Mesenchymal stem cell (in vitro differentiated cells and primary cell): ENCODE results near the gene PNO1.
"Not testable (repeated sequence)": the region's sequence is repeated elsewhere in the genome, so short reads cannot be mapped to it uniquely, and the experiment has no call there.

Experiments used
- DNase-seq: peaks from one replicate; pipeline ENCODE4 v3.0.0-alpha.2; 2013
- H2AFZ ChIP-seq: one replicate; pipeline ENCODE4 v1.6.1; 2013; ENCODE audit warnings: low read depth, mild to moderate bottlenecking, control low read depth, inconsistent platforms, low read length, moderate library complexity
- H2AK5ac ChIP-seq: 2 replicates; pipeline ENCODE4 v1.6.1; 2013; ENCODE audit warnings: low read length, moderate library complexity, mild to moderate bottlenecking, inconsistent platforms; ENCODE audit not compliant: severe bottlenecking
- H2BK120ac ChIP-seq: one replicate; pipeline ENCODE4 v1.6.1; 2013; ENCODE audit warnings: low read depth, mild to moderate bottlenecking, inconsistent platforms, low read length, moderate library complexity
- H2BK12ac ChIP-seq, 2 experiments: one replicate each; pipeline ENCODE4 v1.6.1; 2013; ENCODE audit warnings: inconsistent platforms in 2 of 2, low read length in 2 of 2, mild to moderate bottlenecking in 2 of 2, moderate library complexity in 2 of 2, control low read depth in 1 of 2
- H2BK15ac ChIP-seq: one replicate; pipeline ENCODE4 v1.6.1; 2013; ENCODE audit warnings: mild to moderate bottlenecking, low read depth, inconsistent platforms; ENCODE audit not compliant: poor library complexity, severe bottlenecking
- H2BK5ac ChIP-seq: 2 replicates; pipeline ENCODE4 v1.6.1; 2013; ENCODE audit warnings: low read depth, mild to moderate bottlenecking, low read length, control low read depth, inconsistent platforms; ENCODE audit not compliant: poor library complexity, severe bottlenecking
- H3K14ac ChIP-seq, 2 experiments: one replicate each; pipeline ENCODE4 v1.6.1; 2013; ENCODE audit warnings: inconsistent platforms in 2 of 2, low read length in 2 of 2, control low read depth in 1 of 2, mild to moderate bottlenecking in 1 of 2, moderate library complexity in 1 of 2
- H3K18ac ChIP-seq, 2 experiments: one replicate each; pipeline ENCODE4 v1.6.1; 2013; ENCODE audit warnings: inconsistent platforms in 2 of 2, low read length in 2 of 2, control low read depth in 1 of 2, low read depth in 1 of 2, mild to moderate bottlenecking in 1 of 2
- H3K23ac ChIP-seq, 2 experiments: one replicate each; pipeline ENCODE4 v1.6.1; 2013; ENCODE audit warnings: inconsistent platforms in 2 of 2, low read length in 2 of 2, mild to moderate bottlenecking in 2 of 2, moderate library complexity in 2 of 2, control low read depth in 1 of 2
- H3K27ac ChIP-seq: 2 replicates; pipeline ENCODE4 v1.5.1; 2013; ENCODE audit warnings: mild to moderate bottlenecking, moderate library complexity, low read length, control low read depth, inconsistent platforms; ENCODE audit not compliant: poor library complexity, severe bottlenecking
- H3K27me3 ChIP-seq, 2 experiments: 2 replicates each; pipeline versions ENCODE4 v1.6.1 to v1.7.0; 2013; ENCODE audit warnings: low read length in 2 of 2, mild to moderate bottlenecking in 2 of 2, moderate library complexity in 2 of 2, control low read depth in 1 of 2, inconsistent platforms in 1 of 2; ENCODE audit not compliant: control insufficient read depth in 1 of 2, insufficient read depth in 1 of 2
- H3K36me3 ChIP-seq, 2 experiments: 2 replicates each; pipeline versions ENCODE4 v1.6.1 to v1.7.0; 2013; ENCODE audit warnings: low read length in 2 of 2, control low read depth in 1 of 2, inconsistent platforms in 1 of 2, low read depth in 1 of 2, mild to moderate bottlenecking in 1 of 2; ENCODE audit not compliant: insufficient read depth in 2 of 2, control insufficient read depth in 1 of 2
- H3K4ac ChIP-seq, 2 experiments: one replicate each; pipeline ENCODE4 v1.6.1; 2013; ENCODE audit warnings: inconsistent platforms in 2 of 2, low read length in 2 of 2, mild to moderate bottlenecking in 2 of 2, moderate library complexity in 2 of 2, control low read depth in 1 of 2, low read depth in 1 of 2
- H3K4me1 ChIP-seq: 2 replicates; pipeline ENCODE4 v1.6.1; 2013; ENCODE audit warnings: low read depth, low read length, control low read depth; ENCODE audit not compliant: control insufficient read depth, insufficient read depth
- H3K4me2 ChIP-seq: 2 replicates; pipeline ENCODE4 v1.6.1; 2013; ENCODE audit warnings: low read length, mild to moderate bottlenecking, inconsistent platforms; ENCODE audit not compliant: poor library complexity, severe bottlenecking
- H3K4me3 ChIP-seq, 2 experiments: 2 replicates each; pipeline versions ENCODE4 v1.5.1 to v1.7.0; 2013; ENCODE audit warnings: low read length in 2 of 2, mild to moderate bottlenecking in 2 of 2, control low read depth in 1 of 2, low read depth in 1 of 2; ENCODE audit not compliant: insufficient read depth in 1 of 2
- H3K79me1 ChIP-seq: replicated peaks from 2 replicates; pipeline ENCODE4 v1.6.1; 2013; ENCODE audit warnings: mild to moderate bottlenecking, control low read depth, low read length, inconsistent platforms; ENCODE audit not compliant: poor library complexity, severe bottlenecking
- H3K9ac ChIP-seq: 2 replicates; pipeline ENCODE4 v1.7.0; 2013; ENCODE audit warnings: mild to moderate bottlenecking, low read length, moderate library complexity
- H3K9me3 ChIP-seq: 2 replicates; pipeline ENCODE4 v1.7.0; 2013; ENCODE audit warnings: mild to moderate bottlenecking, low read length; ENCODE audit not compliant: control insufficient read depth
- H4K8ac ChIP-seq: one replicate; pipeline ENCODE4 v1.6.1; 2013; ENCODE audit warnings: inconsistent platforms, mild to moderate bottlenecking, low read length, moderate library complexity
- H4K91ac ChIP-seq: one replicate; pipeline ENCODE4 v1.6.1; 2013; ENCODE audit warnings: mild to moderate bottlenecking, low read length, inconsistent platforms
- WGBS: methylation state at CpG from one replicate; pipeline ENCODE4 v1.1.7; 2013; ENCODE audit warnings: mixed read lengths; 5-methylcytosine and 5-hydroxymethylcytosine counted together

Gene PNO1

GRCh38 chr2:68172521-68172920 is 14.8 kb downstream of the PNO1 start:
- 100% methylated on average over 2 of the region's 2 CpGs for WGBS
- no peaks in the 10 kb centered on the region for H3K27me3 ChIP-seq

GRCh38 chr2:68172990-68173700 is 15.5 kb downstream of the PNO1 start:
- no peak overlapping the region for H2BK12ac ChIP-seq
- DNase-seq = no peak
- no peaks in the 10 kb centered on the region for H3K9me3 ChIP-seq
- no peak overlapping the region for H3K14ac ChIP-seq
- no peak overlapping the region for H2BK120ac ChIP-seq
- H2AK5ac ChIP-seq = no peak overlapping the region
- no peak overlapping the region for H2BK5ac ChIP-seq
- H3K23ac ChIP-seq = no peak overlapping the region
- no peak overlapping the region for H4K91ac ChIP-seq
- no peak overlapping the region for H3K18ac ChIP-seq
- no peak overlapping the region for H2AFZ ChIP-seq
- no peak overlapping the region for H3K27ac ChIP-seq
- H3K4me1 ChIP-seq = peaks cover 2% of the 10 kb centered on the region
- H3K36me3 ChIP-seq = peaks cover 14 to 84% of the 10 kb centered on the region in 2 experiments
- no peak overlapping the region for H3K4me3 ChIP-seq
- H3K4ac ChIP-seq = no peak overlapping the region
- H3K79me1 ChIP-seq = peaks cover 28% of the 10 kb centered on the region
- WGBS = over 99% methylated on average over 8 of the region's 8 CpGs
- H3K4me2 ChIP-seq = no peak overlapping the region
- no peak overlapping the region for H4K8ac ChIP-seq
- no peaks in the 10 kb centered on the region for H3K27me3 ChIP-seq
- H2BK15ac ChIP-seq = no peak overlapping the region
- no peak overlapping the region for H3K9ac ChIP-seq

More at GRCh38 chr2:68172521-68172920, 14.8 kb downstream of the PNO1 start:
- no peak overlapping the region for H4K91ac ChIP-seq
- no peak overlapping the region for H3K4ac ChIP-seq
- H3K9ac ChIP-seq = no peak overlapping the region
- H3K9me3 ChIP-seq = no peaks in the 10 kb centered on the region
- no peak overlapping the region for H2BK12ac ChIP-seq
- H3K18ac ChIP-seq = no peak overlapping the region
- H2AFZ ChIP-seq = no peak overlapping the region
- peaks cover 24% of the 10 kb centered on the region for H3K79me1 ChIP-seq
- H3K27ac ChIP-seq = no peak overlapping the region
- H2BK5ac ChIP-seq = no peak overlapping the region
- no peak overlapping the region for H3K14ac ChIP-seq
- no peak overlapping the region for H3K23ac ChIP-seq
- no peak overlapping the region for H2BK15ac ChIP-seq
- H2BK120ac ChIP-seq = no peak overlapping the region
- H2AK5ac ChIP-seq = no peak overlapping the region
- H3K4me2 ChIP-seq = no peak overlapping the region
- no peak overlapping the region for H4K8ac ChIP-seq
- no peak for DNase-seq
- peaks cover 14 to 84% of the 10 kb centered on the region in 2 experiments for H3K36me3 ChIP-seq
- H3K4me3 ChIP-seq = no peak overlapping the region
- H3K4me1 ChIP-seq = peaks cover 2% of the 10 kb centered on the region

- H2BK15ac ChIP-seq, H3K23ac ChIP-seq, H3K4ac ChIP-seq, H3K9me3 ChIP-seq, H2BK120ac ChIP-seq, H2BK12ac ChIP-seq, H3K18ac ChIP-seq, H4K91ac ChIP-seq, H3K4me2 ChIP-seq, H2AFZ ChIP-seq, H3K27ac ChIP-seq, H2BK5ac ChIP-seq, H4K8ac ChIP-seq, H2AK5ac ChIP-seq, H3K9ac ChIP-seq, H3K14ac ChIP-seq, H3K27me3 ChIP-seq, H3K4me1 ChIP-seq, DNase-seq, H3K4me3 ChIP-seq: not testable (repeated sequence)
- Histone ChIP-seq H3K36me3 (peaks cover 11 to 89% of the 10 kb centered on the region in 2 experiments), H3K79me1 (peaks cover 26% of the 10 kb centered on the region)
- 95% methylated on average over 3 of the region's 4 CpGs for WGBS
These were observed 17.5 kb downstream of the PNO1 start for GRCh38 chr2:68175210-68175609.

- H2AK5ac ChIP-seq = no peak overlapping the region
- no peak overlapping the region for H3K14ac ChIP-seq
- no peak overlapping the region for H2BK12ac ChIP-seq
- DNase-seq = no peak
- H2AFZ ChIP-seq = no peak overlapping the region
- H3K4me3 ChIP-seq = no peak overlapping the region
- H2BK15ac ChIP-seq = no peak overlapping the region
- H3K79me1 ChIP-seq = peaks cover 22% of the 10 kb centered on the region
- peaks cover 2% of the 10 kb centered on the region for H3K4me1 ChIP-seq
- H2BK120ac ChIP-seq = no peak overlapping the region
- H4K8ac ChIP-seq = no peak overlapping the region
- H3K27ac ChIP-seq = no peak overlapping the region
- 95% methylated on average over 5 of the region's 7 CpGs for WGBS
- no peak overlapping the region for H3K4me2 ChIP-seq
- no peak overlapping the region for H2BK5ac ChIP-seq
- H3K18ac ChIP-seq = no peak overlapping the region
- no peak overlapping the region for H3K9ac ChIP-seq
- peaks cover 12 to 88% of the 10 kb centered on the region in 2 experiments for H3K36me3 ChIP-seq
- no peak overlapping the region for H3K4ac ChIP-seq
- no peak overlapping the region for H3K23ac ChIP-seq
- no peaks in the 10 kb centered on the region for H3K27me3 ChIP-seq
- no peaks in the 10 kb centered on the region for H3K9me3 ChIP-seq
- H4K91ac ChIP-seq = no peak overlapping the region
These were observed 19.0 kb downstream of the PNO1 start for GRCh38 chr2:68176657-68177056.
